HEK293 (cell line): ENCODE results near the gene KMT2D.

Experiments
- CTCF ChIA-PET: fragments of 350-600 bp; formaldehyde crosslinking; extraction: SDS; loops from one replicate; lab custom pipeline; 2021; ENCODE audit warnings: antibody characterized with exemption; lab: Yijun Ruan, JAX
- POLR2A ChIA-PET: fragments of 300-600 bp; formaldehyde crosslinking; extraction: SDS; loops from one replicate; lab custom pipeline; 2020; ENCODE audit warnings: antibody characterized with exemption, inconsistent platforms; lab: Yijun Ruan, JAX
- H3K27ac ChIP-seq: fragments of 200-500 bp; sonication (Bioruptor generic); 2 replicates; pipeline ENCODE4 v1.5.1; 2014; ENCODE audit warnings: low read depth, low read length, control low read depth, inconsistent platforms; ENCODE audit errors: extremely low read depth
- H3K36me3 ChIP-seq, 2 experiments: fragments of 200-500 bp in 1 of 2; sonication (Bioruptor generic) in 1 of 2; 1 replicate in 1 of 2; 2 replicates in 1 of 2; pipeline ENCODE4 v1.5.1; 2014 to 2017; ENCODE audit warnings: inconsistent platforms in 2 of 2, low read length in 2 of 2; ENCODE audit not compliant: control insufficient read depth in 2 of 2, insufficient read depth in 1 of 2
- H3K4me1 ChIP-seq: fragments of 200-500 bp; sonication (Bioruptor generic); 2 replicates; pipeline ENCODE4 v1.5.1; 2014; ENCODE audit warnings: mild to moderate bottlenecking, low read length, inconsistent platforms; ENCODE audit not compliant: control insufficient read depth, insufficient read depth
- H3K4me3 ChIP-seq: 2 replicates; pipeline ENCODE4 v1.5.1; 2011; ENCODE audit warnings: low read depth, mild to moderate bottlenecking, control low read depth, low read length, moderate library complexity
- H3K9me3 ChIP-seq: fragments of 200-500 bp; sonication (Bioruptor generic); 2 replicates; pipeline ENCODE4 v1.5.1; 2014; ENCODE audit warnings: low read depth, low read length, inconsistent platforms; ENCODE audit not compliant: control insufficient read depth, insufficient read depth
- IKZF3 ChIP-seq: fragments of 450-650 bp; IDR thresholded peaks from 2 replicates; pipeline ENCODE4 v1.5.0; 2018; ENCODE audit warnings: missing biosample characterization, mild to moderate bottlenecking, missing genetic modification characterization, moderate library complexity
- OSR2 ChIP-seq: fragments of 450-650 bp; formaldehyde crosslinking; IDR thresholded peaks from 2 replicates; pipeline ENCODE4 v1.5.1; 2016; ENCODE audit warnings: missing biosample characterization, missing genetic modification characterization
- REST ChIP-seq: fragments of 450-650 bp; formaldehyde crosslinking; IDR thresholded peaks from 2 replicates; pipeline ENCODE4 v1.5.1; 2016; ENCODE audit warnings: missing biosample characterization, missing genetic modification characterization
- ZBTB1 ChIP-seq: fragments of 450-650 bp; formaldehyde crosslinking; IDR thresholded peaks from 2 replicates; pipeline ENCODE4 v1.5.1; 2016; ENCODE audit warnings: missing biosample characterization, missing genetic modification characterization
- ZBTB11 ChIP-seq: fragments of 450-650 bp; formaldehyde crosslinking; conservative IDR thresholded peaks from 2 replicates; pipeline ENCODE4 v1.5.1; 2016; ENCODE audit warnings: low read depth, missing biosample characterization, missing genetic modification characterization
- ZBTB20 ChIP-seq: fragments of 450-650 bp; formaldehyde crosslinking; IDR thresholded peaks from 2 replicates; pipeline ENCODE4 v1.5.1; 2016; ENCODE audit warnings: missing biosample characterization, missing genetic modification characterization
- ZBTB44 ChIP-seq: fragments of 450-650 bp; IDR thresholded peaks from 2 replicates; pipeline ENCODE4 v1.5.1; 2018; ENCODE audit warnings: missing biosample characterization, mild to moderate bottlenecking, missing genetic modification characterization
- ZBTB6 ChIP-seq: fragments of 450-650 bp; formaldehyde crosslinking; IDR thresholded peaks from 2 replicates; pipeline ENCODE4 v1.5.1; 2017; ENCODE audit warnings: missing biosample characterization, missing genetic modification characterization
- ZBTB8A ChIP-seq: fragments of 450-650 bp; formaldehyde crosslinking; IDR thresholded peaks from 2 replicates; pipeline ENCODE4 v1.5.1; 2016; ENCODE audit warnings: missing biosample characterization, missing genetic modification characterization
- ZNF146 ChIP-seq: fragments of 450-650 bp; formaldehyde crosslinking; IDR thresholded peaks from 2 replicates; pipeline ENCODE4 v1.5.1; 2016; ENCODE audit warnings: missing biosample characterization, missing genetic modification characterization
- ZNF18 ChIP-seq: fragments of 450-650 bp; formaldehyde crosslinking; IDR thresholded peaks from 2 replicates; pipeline ENCODE4 v1.5.1; 2016; ENCODE audit warnings: missing biosample characterization, missing genetic modification characterization
- ZNF510 ChIP-seq: fragments of 450-650 bp; formaldehyde crosslinking; IDR thresholded peaks from 2 replicates; pipeline ENCODE4 v1.5.1; 2018; ENCODE audit warnings: mild to moderate bottlenecking, missing genetic modification characterization, missing biosample characterization; ENCODE audit not compliant: insufficient replicate concordance
- ZNF610 ChIP-seq: fragments of 450-650 bp; formaldehyde crosslinking; IDR thresholded peaks from 2 replicates; pipeline ENCODE4 v1.5.1; 2016; ENCODE audit warnings: missing biosample characterization, missing genetic modification characterization, borderline replicate concordance
- ZNF664 ChIP-seq: fragments of 450-650 bp; formaldehyde crosslinking; IDR thresholded peaks from 2 replicates; pipeline ENCODE4 v1.5.1; 2016; ENCODE audit warnings: missing biosample characterization, missing genetic modification characterization
- ZNF776 ChIP-seq: fragments of 450-650 bp; formaldehyde crosslinking; IDR thresholded peaks from 2 replicates; pipeline ENCODE4 v1.5.0; 2017; ENCODE audit warnings: missing biosample characterization, missing genetic modification characterization, borderline replicate concordance
- ZNF785 ChIP-seq: fragments of 450-650 bp; formaldehyde crosslinking; IDR thresholded peaks from 2 replicates; pipeline ENCODE4 v1.5.1; 2016; ENCODE audit warnings: missing biosample characterization, missing genetic modification characterization
- ZNF837 ChIP-seq: fragments of 450-650 bp; formaldehyde crosslinking; IDR thresholded peaks from 2 replicates; pipeline ENCODE4 v1.5.1; 2016; ENCODE audit warnings: missing biosample characterization, missing genetic modification characterization

KMT2D gene

GRCh38 chr12:49055092-49055491 lies 5.5 kb downstream of the KMT2D start:
- Histone ChIP-seq H3K4me1 (peaks cover 11% of the 10 kb centered on the region), H3K4me3 (no peak overlapping the region), H3K27ac (no peak overlapping the region), H3K9me3 (no peaks in the 10 kb centered on the region), H3K36me3 (peaks cover 32 to 58% of the 10 kb centered on the region in 2 experiments)
- ChIA-PET CTCF (interaction anchor here (0.7 to 2.4 kb wide), 8 partner anchors 9 to 116 kb away, joined by 3 to 18 read pairs (median 4); no protein-coding TSS in a partner anchor), POLR2A (interaction anchor here (0.5 kb wide), 1 partner anchor 132 kb away, joined by 7 read pairs; no protein-coding TSS in a partner anchor)
- TF ChIP-seq ZBTB8A (tag by site-specific recombination) (no peak), REST (tag by site-specific recombination) (no peak), IKZF3 (tag by site-specific recombination) (no peak), ZNF785 (tag by site-specific recombination) (no peak), ZBTB6 (no peak), ZNF664 (no peak), ZBTB44 (tag by site-specific recombination) (no peak), ZBTB20 (tag by site-specific recombination) (no peak), ZNF610 (tag by site-specific recombination) (no peak), ZBTB11 (tag by site-specific recombination) (no peak), ZNF510 (tag by site-specific recombination) (no peak), ZBTB1 (tag by site-specific recombination) (no peak), ZNF776 (tag by site-specific recombination) (no peak), ZNF146 (no peak), OSR2 (tag by site-specific recombination) (no peak), ZNF837 (tag by site-specific recombination) (no peak), ZNF18 (no peak)
